Activated CD4-positive, alpha-beta T cell treated with anti-CD3 and anti-CD28 coated beads, Interleukin-2, amount 10 ng/mL, durations not matched to agents 7 days and 5 days (primary cell): Measurements from ENCODE around the gene LCLAT1. TPM values are rescaled to one million over a fixed set of nuclear protein-coding genes. Genes with fewer than 3 reads are reported as not detected.

Experiments
- CTCF ChIA-PET: fragments of 350-600 bp; sonication (Branson Sonifier 250); formaldehyde crosslinking; loops from one replicate; lab custom pipeline; 2021; ENCODE audit warnings: antibody characterized with exemption; lab: Charles Lee
- POLR2A ChIA-PET: fragments of 350-600 bp; sonication (Branson Sonifier 250); formaldehyde crosslinking; loops from one replicate; lab custom pipeline; 2021; ENCODE audit warnings: antibody characterized with exemption; lab: Charles Lee
- DNase-seq: peaks from one replicate; pipeline ENCODE4 v3.0.0-alpha.2; 2020
- H3K27ac Mint-ChIP-seq: one replicate; pipeline ENCODE4 v1.8.0; 2021; ENCODE audit warnings: mild to moderate bottlenecking, moderate library complexity, mixed read lengths
- H3K27me3 Mint-ChIP-seq: one replicate; pipeline ENCODE4 v1.8.0; 2021; ENCODE audit warnings: mixed read lengths
- H3K36me3 Mint-ChIP-seq: one replicate; pipeline ENCODE4 v1.8.0; 2021; ENCODE audit warnings: low read depth, mixed read lengths
- H3K4me1 Mint-ChIP-seq: one replicate; pipeline ENCODE4 v1.8.0; 2021; ENCODE audit warnings: mixed read lengths
- H3K4me3 Mint-ChIP-seq: one replicate; pipeline ENCODE4 v1.8.0; 2021; ENCODE audit warnings: mild to moderate bottlenecking, moderate library complexity, mixed read lengths
- H3K9me3 Mint-ChIP-seq: one replicate; pipeline ENCODE4 v1.8.0; 2021; ENCODE audit warnings: mixed read lengths
- total RNA-seq, 2 experiments: library from RNA; stranded (reverse); gene quantifications; one replicate each; pipeline ENCODE4 v1.2.3, GENCODE V29; 2021

The LCLAT1 gene
- total RNA-seq, 2 experiments from 2014 or later = 20.7 to 24.6 TPM

GRCh38 chr2:30652271-30652915 lies 205.3 kb downstream of the LCLAT1 start:
- no peaks in the 10 kb centered on the region for H3K36me3 Mint-ChIP-seq
- ChIA-PET POLR2A (no interaction called here), CTCF (interaction anchor here (1.5 kb wide), 1 partner anchor 10 kb away, joined by 3 read pairs; no protein-coding TSS in a partner anchor)
- H3K4me1 Mint-ChIP-seq = no peaks in the 10 kb centered on the region
- H3K4me3 Mint-ChIP-seq = no peak overlapping the region
- H3K27ac Mint-ChIP-seq = no peak overlapping the region
- DNase-seq = no peak
- no peaks in the 10 kb centered on the region for H3K9me3 Mint-ChIP-seq
- no peaks in the 10 kb centered on the region for H3K27me3 Mint-ChIP-seq

GRCh38 chr2:30653847-30654246 lies 206.8 kb downstream of the LCLAT1 start:
- ChIA-PET CTCF (interaction anchor here (1.0 to 1.8 kb wide), 2 partner anchors 16 to 58 kb away, joined by 6 to 8 read pairs; no protein-coding TSS in a partner anchor), POLR2A (no interaction called here)
- DNase-seq = no peak
- Mint-ChIP-seq H3K27me3 (no peaks in the 10 kb centered on the region), H3K9me3 (no peaks in the 10 kb centered on the region), H3K36me3 (no peaks in the 10 kb centered on the region), H3K4me3 (no peak overlapping the region), H3K27ac (no peak overlapping the region), H3K4me1 (no peaks in the 10 kb centered on the region)

GRCh38 chr2:30654404-30654803 lies 207.4 kb downstream of the LCLAT1 start:
- CTCF ChIA-PET = interaction anchor here (0.9 to 1.8 kb wide), 2 partner anchors 15 to 57 kb away, joined by 3 to 6 read pairs; no protein-coding TSS in a partner anchor
- H3K27ac Mint-ChIP-seq = no peak overlapping the region

GRCh38 chr2:30655211-30655610 lies 208.2 kb downstream of the LCLAT1 start:
- CTCF ChIA-PET = interaction anchor here (0.9 kb wide), 1 partner anchor 56 kb away, joined by 3 read pairs; no protein-coding TSS in a partner anchor
- DNase-seq = no peak

More at GRCh38 chr2:30654404-30654803, 207.4 kb downstream of the LCLAT1 start:
- no peak overlapping the region for H3K4me3 Mint-ChIP-seq
- H3K36me3 Mint-ChIP-seq = no peaks in the 10 kb centered on the region
- H3K9me3 Mint-ChIP-seq = no peaks in the 10 kb centered on the region
- no peaks in the 10 kb centered on the region for H3K27me3 Mint-ChIP-seq
- POLR2A ChIA-PET = no interaction called here
- no peaks in the 10 kb centered on the region for H3K4me1 Mint-ChIP-seq
- no peak for DNase-seq

GRCh38 chr2:30655660-30656059 lies 208.6 kb downstream of the LCLAT1 start:
- ChIA-PET CTCF (interaction anchor here (1.4 kb wide), 1 partner anchor 56 kb away, joined by 6 read pairs; no protein-coding TSS in a partner anchor), POLR2A (no interaction called here)
- DNase-seq = no peak
- no peak overlapping the region for H3K27ac Mint-ChIP-seq
- H3K9me3 Mint-ChIP-seq = no peaks in the 10 kb centered on the region
- H3K27me3 Mint-ChIP-seq = peaks cover 2% of the 10 kb centered on the region
- no peaks in the 10 kb centered on the region for H3K36me3 Mint-ChIP-seq
- no peak overlapping the region for H3K4me3 Mint-ChIP-seq
- H3K4me1 Mint-ChIP-seq = no peaks in the 10 kb centered on the region

More at GRCh38 chr2:30655211-30655610, 208.2 kb downstream of the LCLAT1 start:
- Mint-ChIP-seq H3K4me1 (no peaks in the 10 kb centered on the region), H3K9me3 (no peaks in the 10 kb centered on the region), H3K36me3 (no peaks in the 10 kb centered on the region), H3K27ac (no peak overlapping the region), H3K27me3 (peaks cover 2% of the 10 kb centered on the region), H3K4me3 (no peak overlapping the region)
- POLR2A ChIA-PET = no interaction called here

GRCh38 chr2:30656079-30656478 lies 209.0 kb downstream of the LCLAT1 start:
- CTCF ChIA-PET = interaction anchor here (1.4 kb wide), 1 partner anchor 55 kb away, joined by 6 read pairs; no protein-coding TSS in a partner anchor
- Mint-ChIP-seq H3K4me1 (no peaks in the 10 kb centered on the region), H3K9me3 (no peaks in the 10 kb centered on the region), H3K27ac (no peak overlapping the region), H3K27me3 (peaks cover 2% of the 10 kb centered on the region), H3K4me3 (no peak overlapping the region), H3K36me3 (no peaks in the 10 kb centered on the region)
- no peak for DNase-seq
- POLR2A ChIA-PET = no interaction called here

GRCh38 chr2:30661173-30662107 lies 214.4 kb downstream of the LCLAT1 start:
- H3K4me3 Mint-ChIP-seq = no peak overlapping the region
- peaks cover 2% of the 10 kb centered on the region for H3K9me3 Mint-ChIP-seq
- DNase-seq = no peak
- H3K27me3 Mint-ChIP-seq = peaks cover 2% of the 10 kb centered on the region
- no peak overlapping the region for H3K27ac Mint-ChIP-seq
- CTCF ChIA-PET = interaction anchor here (1.2 to 1.5 kb wide), 2 partner anchors 35 to 50 kb away, joined by 3 to 4 read pairs; no protein-coding TSS in a partner anchor
- no peaks in the 10 kb centered on the region for H3K36me3 Mint-ChIP-seq
- no peaks in the 10 kb centered on the region for H3K4me1 Mint-ChIP-seq
- POLR2A ChIA-PET = no interaction called here

GRCh38 chr2:30662268-30663131 lies 215.5 kb downstream of the LCLAT1 start:
- ChIA-PET CTCF (interaction anchor here (1.1 to 1.5 kb wide), 3 partner anchors 10 to 49 kb away, joined by 3 to 4 read pairs (median 3); no protein-coding TSS in a partner anchor), POLR2A (no interaction called here)
- Mint-ChIP-seq H3K4me1 (no peaks in the 10 kb centered on the region), H3K36me3 (no peaks in the 10 kb centered on the region), H3K27me3 (peaks cover 2% of the 10 kb centered on the region), H3K4me3 (no peak overlapping the region), H3K9me3 (peaks cover 2% of the 10 kb centered on the region), H3K27ac (no peak overlapping the region)
- DNase-seq = no peak

- Mint-ChIP-seq H3K27ac (no peak overlapping the region), H3K4me3 (no peak overlapping the region), H3K27me3 (peaks cover 2% of the 10 kb centered on the region), H3K36me3 (no peaks in the 10 kb centered on the region), H3K9me3 (peaks cover 2% of the 10 kb centered on the region), H3K4me1 (no peaks in the 10 kb centered on the region)
- DNase-seq = no peak
- ChIA-PET CTCF (no interaction called here), POLR2A (no interaction called here)
Observed at GRCh38 chr2:30663321-30663720, 216.3 kb downstream of the LCLAT1 start.

GRCh38 chr2:30663806-30664205 lies 216.8 kb downstream of the LCLAT1 start:
- peaks cover 2% of the 10 kb centered on the region for H3K27me3 Mint-ChIP-seq
- CTCF ChIA-PET = interaction anchor here (0.6 kb wide), 1 partner anchor 494 kb away, joined by 4 read pairs; no protein-coding TSS in a partner anchor
- POLR2A ChIA-PET = no interaction called here
- DNase-seq = no peak
- H3K4me3 Mint-ChIP-seq = no peak overlapping the region
- no peak overlapping the region for H3K27ac Mint-ChIP-seq
- peaks cover 2% of the 10 kb centered on the region for H3K9me3 Mint-ChIP-seq
- no peaks in the 10 kb centered on the region for H3K4me1 Mint-ChIP-seq
- H3K36me3 Mint-ChIP-seq = no peaks in the 10 kb centered on the region

GRCh38 chr2:30664761-30665358 lies 217.8 kb downstream of the LCLAT1 start:
- no peak for DNase-seq
- Mint-ChIP-seq H3K36me3 (no peaks in the 10 kb centered on the region), H3K4me1 (no peaks in the 10 kb centered on the region), H3K4me3 (no peak overlapping the region), H3K27ac (no peak overlapping the region), H3K9me3 (peaks cover 3% of the 10 kb centered on the region), H3K27me3 (no peaks in the 10 kb centered on the region)
- ChIA-PET POLR2A (no interaction called here), CTCF (no interaction called here)
